22Rv1 (cell line): ENCODE results near the gene SRP72.
A peak's percentile ranks its signal among the peaks of the same experiment; 100 is the strongest.

Experiments used
- H3K27ac ChIP-seq: fragments of 450-650 bp; 2 replicates; pipeline ENCODE4 v1.5.1; 2017
- ZFX ChIP-seq: fragments of 450-650 bp; IDR thresholded peaks from 2 replicates; pipeline ENCODE4 v1.6.1; 2017; ENCODE audit warnings: antibody characterized with exemption, borderline replicate concordance
- TF ChIP-seq, protein P1 (sequence below): fragments of 450-650 bp; IDR thresholded peaks from 2 replicates; pipeline ENCODE4 v1.5.1; 2017; ENCODE audit warnings: mild to moderate bottlenecking

SRP72 gene

GRCh38 chr4:56430203-56430602, 37.2 kb upstream of the SRP72 start:
- TF ChIP-seq ZFX: no peak
- TF ChIP-seq, protein P1, sequence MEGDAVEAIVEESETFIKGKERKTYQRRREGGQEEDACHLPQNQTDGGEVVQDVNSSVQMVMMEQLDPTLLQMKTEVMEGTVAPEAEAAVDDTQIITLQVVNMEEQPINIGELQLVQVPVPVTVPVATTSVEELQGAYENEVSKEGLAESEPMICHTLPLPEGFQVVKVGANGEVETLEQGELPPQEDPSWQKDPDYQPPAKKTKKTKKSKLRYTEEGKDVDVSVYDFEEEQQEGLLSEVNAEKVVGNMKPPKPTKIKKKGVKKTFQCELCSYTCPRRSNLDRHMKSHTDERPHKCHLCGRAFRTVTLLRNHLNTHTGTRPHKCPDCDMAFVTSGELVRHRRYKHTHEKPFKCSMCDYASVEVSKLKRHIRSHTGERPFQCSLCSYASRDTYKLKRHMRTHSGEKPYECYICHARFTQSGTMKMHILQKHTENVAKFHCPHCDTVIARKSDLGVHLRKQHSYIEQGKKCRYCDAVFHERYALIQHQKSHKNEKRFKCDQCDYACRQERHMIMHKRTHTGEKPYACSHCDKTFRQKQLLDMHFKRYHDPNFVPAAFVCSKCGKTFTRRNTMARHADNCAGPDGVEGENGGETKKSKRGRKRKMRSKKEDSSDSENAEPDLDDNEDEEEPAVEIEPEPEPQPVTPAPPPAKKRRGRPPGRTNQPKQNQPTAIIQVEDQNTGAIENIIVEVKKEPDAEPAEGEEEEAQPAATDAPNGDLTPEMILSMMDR: no peak
- no peak overlapping the region for H3K27ac ChIP-seq

- no peak overlapping the region for H3K27ac ChIP-seq
- TF ChIP-seq, protein P1: no peak
- no peak for TF ChIP-seq ZFX
Observed at GRCh38 chr4:56433280-56433679, 34.1 kb upstream of the SRP72 start.

DNA sequence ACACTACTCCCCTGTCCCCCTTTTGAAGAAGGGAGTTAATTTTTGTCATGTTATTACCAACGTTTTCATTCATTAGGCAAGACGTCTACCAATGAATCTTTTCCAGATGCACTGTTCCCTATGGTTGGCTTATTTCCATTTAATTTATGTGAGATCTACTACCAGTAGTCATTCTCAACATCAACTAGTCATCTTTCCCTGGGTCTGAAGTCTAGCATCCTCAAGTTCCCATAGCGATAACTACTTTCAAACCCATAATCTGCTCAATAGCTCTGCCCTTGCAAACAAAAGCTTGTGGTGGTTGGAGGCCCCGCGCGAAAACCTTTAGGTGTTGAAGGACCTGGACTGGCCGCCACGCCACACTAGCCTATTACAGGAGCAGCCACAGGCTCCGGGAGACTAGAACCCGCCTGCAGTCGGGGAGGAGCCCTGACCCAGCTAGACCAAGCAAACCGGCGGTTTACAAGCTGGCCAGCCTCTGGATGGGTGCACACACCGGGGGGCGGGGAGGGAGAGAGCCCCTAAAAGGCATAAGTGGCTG, 32.7 kb upstream of the SRP72 start:
- no peak for TF ChIP-seq ZFX
- TF ChIP-seq, protein P1: no peak
- peak overlapping the region; percentile 90 for H3K27ac ChIP-seq

GRCh38 chr4:56435140-56435926, 32.1 kb upstream of the SRP72 start, which contains the start of gene PPAT:
Gene PPAT, minus strand, starts transcription at chr4:56435615. Its CDS starts 138 bp downstream, at chr4:56435477.
- TF ChIP-seq ZFX: no peak
- TF ChIP-seq, protein P1: no peak; the same call in 1 of the 2 replicates
- peak within 1 kb of the TSS; percentile 90 for H3K27ac ChIP-seq

DNA sequence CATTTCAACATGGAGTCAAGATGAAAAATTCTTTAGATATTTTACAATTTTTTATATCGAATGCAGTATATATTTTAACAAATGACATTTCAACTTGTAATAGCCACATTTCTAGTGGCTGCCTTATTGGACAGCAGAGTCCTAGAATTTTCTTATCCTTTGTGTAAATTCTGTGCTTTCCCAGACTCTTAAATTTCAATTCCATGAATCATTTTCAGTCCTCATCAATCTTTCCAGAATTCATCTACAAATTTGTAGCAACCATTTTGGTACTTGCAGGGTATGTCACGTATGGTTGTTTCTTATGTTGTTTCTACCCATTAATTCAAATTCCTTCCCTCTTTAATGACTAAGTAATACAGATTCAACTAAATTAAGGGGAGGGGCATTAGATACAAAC, 28.7 kb upstream of the SRP72 start:
- no peak for TF ChIP-seq ZFX
- TF ChIP-seq, protein P1: no peak
- H3K27ac ChIP-seq: no peak overlapping the region

DNA sequence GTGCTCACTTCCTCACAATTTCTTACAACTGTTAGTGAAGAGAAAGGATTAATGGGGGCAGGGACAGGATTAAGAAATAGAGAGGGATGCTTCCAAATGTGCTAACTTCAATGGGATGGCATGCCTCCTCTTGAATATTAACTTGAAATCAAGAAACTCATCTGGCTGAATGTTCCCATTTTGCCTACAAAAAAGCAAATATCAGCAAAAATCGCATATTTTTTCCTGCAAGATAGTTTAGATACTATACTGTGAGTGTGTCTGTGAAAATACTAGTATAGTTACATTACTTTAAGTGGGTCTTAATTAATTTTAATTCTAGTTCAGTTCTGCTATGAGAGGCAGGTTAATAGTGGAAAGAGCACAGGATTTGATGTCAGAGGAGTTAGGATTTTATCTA, 26.4 kb upstream of the SRP72 start:
- TF ChIP-seq, protein P1: no peak
- TF ChIP-seq ZFX: no peak
- H3K27ac ChIP-seq: no peak overlapping the region; the same call in 1 of the 2 replicates

- H3K27ac ChIP-seq: peak overlapping the region; percentile 8; the same call in 1 of the 2 replicates
- TF ChIP-seq, protein P1: no peak
- TF ChIP-seq ZFX: no peak
Observed at GRCh38 chr4:56444719-56445118, 22.7 kb upstream of the SRP72 start.
